GM18507 (cell line): ENCODE results near the gene MYO3B.
A peak's percentile ranks its signal among the peaks of the same experiment; 100 is the strongest.

ENCODE experiments used
- DNase-seq: peaks from one replicate; pipeline ENCODE4 v3.0.0; 2011; ENCODE audit warnings: low read depth; ENCODE audit not compliant: insufficient read length; ENCODE audit errors: extremely low spot score
- FAIRE-seq: peaks from 2 replicates; lab custom pipeline; 2011; peaks lifted over from hg19 to GRCh38; lab: Jason Lieb, UNC

Gene MYO3B

GRCh38 chr2:170157025-170157684 is 20.8 kb upstream of the MYO3B start:
- DNase-seq: no peak
- peak; percentile 21 for FAIRE-seq

- FAIRE-seq: no peak
These were observed 18.9 kb upstream of the MYO3B start for GRCh38 chr2:170159060-170159459.

GRCh38 chr2:170161516-170162270 is 16.3 kb upstream of the MYO3B start:
- FAIRE-seq (no peak), DNase-seq (no peak)

More at GRCh38 chr2:170159060-170159459, 18.9 kb upstream of the MYO3B start:
- no peak for DNase-seq

GRCh38 chr2:170162271-170162632 is 15.7 kb upstream of the MYO3B start:
- FAIRE-seq (no peak), DNase-seq (no peak)

GRCh38 chr2:170163411-170164065 is 14.4 kb upstream of the MYO3B start:
- DNase-seq: no peak
- no peak for FAIRE-seq

GRCh38 chr2:170165129-170165528 is 12.8 kb upstream of the MYO3B start:
- no peak for DNase-seq
- no peak for FAIRE-seq

- FAIRE-seq (no peak), DNase-seq (no peak)
These were observed 11.2 kb upstream of the MYO3B start for GRCh38 chr2:170166735-170167134.

- DNase-seq (no peak), FAIRE-seq (peak; percentile 18)
These were observed 7.5 kb upstream of the MYO3B start for GRCh38 chr2:170170281-170171040.

GRCh38 chr2:170176212-170176611 is 1.7 kb upstream of the MYO3B start:
- DNase-seq (no peak), FAIRE-seq (no peak)

- FAIRE-seq (peak; percentile 94), DNase-seq (no peak)
These were observed 2.2 kb downstream of the MYO3B start for GRCh38 chr2:170180031-170180566.

- FAIRE-seq (peak; percentile 64), DNase-seq (no peak)
These were observed 3.7 kb downstream of the MYO3B start for GRCh38 chr2:170181602-170182001.

- no peak for FAIRE-seq
- no peak for DNase-seq
These were observed 7.4 kb downstream of the MYO3B start for GRCh38 chr2:170185319-170185718.

GRCh38 chr2:170189757-170190156 is 11.8 kb downstream of the MYO3B start:
- FAIRE-seq (no peak), DNase-seq (no peak)

GRCh38 chr2:170190172-170190571 is 12.2 kb downstream of the MYO3B start:
- FAIRE-seq: no peak

GRCh38 chr2:170191166-170191866 is 13.4 kb downstream of the MYO3B start:
- no peak for DNase-seq
- no peak for FAIRE-seq

More at GRCh38 chr2:170190172-170190571, 12.2 kb downstream of the MYO3B start:
- DNase-seq: no peak

GRCh38 chr2:170196963-170197362 is 19.0 kb downstream of the MYO3B start:
- FAIRE-seq: no peak
- no peak for DNase-seq

GRCh38 chr2:170201275-170201674 is 23.3 kb downstream of the MYO3B start:
- FAIRE-seq: no peak
- DNase-seq: no peak

- FAIRE-seq (peak; percentile 26), DNase-seq (no peak)
These were observed 23.9 kb downstream of the MYO3B start for GRCh38 chr2:170201734-170202393.

- DNase-seq (no peak), FAIRE-seq (no peak)
These were observed 24.5 kb downstream of the MYO3B start for GRCh38 chr2:170202437-170202836.
